ENCODE results near the gene PDGFD. TPM values are rescaled to one million over a fixed set of nuclear protein-coding genes. Genes with fewer than 3 reads are reported as not detected.

The PDGFD gene
- total and polyA plus RNA-seq, 8 donors = 2.1 to 7.7 (median 5.2) TPM

DNA sequence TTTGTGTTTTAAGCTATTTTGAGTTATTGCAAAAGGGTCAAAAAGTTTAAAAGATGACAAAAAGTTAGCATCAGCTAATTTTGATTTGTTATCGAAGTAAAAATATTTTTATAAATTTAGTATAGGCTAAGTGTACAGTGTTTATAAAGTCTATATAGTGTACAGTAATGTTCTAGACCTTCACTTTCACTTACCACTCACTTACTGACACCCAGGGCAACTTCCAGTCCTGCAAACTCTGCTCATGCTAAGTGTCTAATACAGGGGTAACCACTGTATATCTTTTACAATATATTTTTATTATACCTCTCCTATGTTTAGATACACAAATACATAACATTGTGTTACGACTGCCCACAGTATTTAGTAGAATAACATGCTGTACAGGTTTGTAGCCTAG, 59.7 kb downstream of the PDGFD start:
- H3K36me3 ChIP-seq = no peaks in the 10 kb centered on the region
- H3K4me3 ChIP-seq = no peak overlapping the region
- ATAC-seq = no peak
- H3K4me1 ChIP-seq = no peaks in the 10 kb centered on the region
- TF ChIP-seq, protein P1, sequence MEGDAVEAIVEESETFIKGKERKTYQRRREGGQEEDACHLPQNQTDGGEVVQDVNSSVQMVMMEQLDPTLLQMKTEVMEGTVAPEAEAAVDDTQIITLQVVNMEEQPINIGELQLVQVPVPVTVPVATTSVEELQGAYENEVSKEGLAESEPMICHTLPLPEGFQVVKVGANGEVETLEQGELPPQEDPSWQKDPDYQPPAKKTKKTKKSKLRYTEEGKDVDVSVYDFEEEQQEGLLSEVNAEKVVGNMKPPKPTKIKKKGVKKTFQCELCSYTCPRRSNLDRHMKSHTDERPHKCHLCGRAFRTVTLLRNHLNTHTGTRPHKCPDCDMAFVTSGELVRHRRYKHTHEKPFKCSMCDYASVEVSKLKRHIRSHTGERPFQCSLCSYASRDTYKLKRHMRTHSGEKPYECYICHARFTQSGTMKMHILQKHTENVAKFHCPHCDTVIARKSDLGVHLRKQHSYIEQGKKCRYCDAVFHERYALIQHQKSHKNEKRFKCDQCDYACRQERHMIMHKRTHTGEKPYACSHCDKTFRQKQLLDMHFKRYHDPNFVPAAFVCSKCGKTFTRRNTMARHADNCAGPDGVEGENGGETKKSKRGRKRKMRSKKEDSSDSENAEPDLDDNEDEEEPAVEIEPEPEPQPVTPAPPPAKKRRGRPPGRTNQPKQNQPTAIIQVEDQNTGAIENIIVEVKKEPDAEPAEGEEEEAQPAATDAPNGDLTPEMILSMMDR (IDR thresholded peaks at IDR 0.05) = no peak
- no peaks in the 10 kb centered on the region for H3K9me3 ChIP-seq
- intact Hi-C loops (cut with DNase I) = no loop called here
- no peak overlapping the region for H3K27ac ChIP-seq
- DNase-seq = no peak
- no peaks in the 10 kb centered on the region for H3K27me3 ChIP-seq

DNA sequence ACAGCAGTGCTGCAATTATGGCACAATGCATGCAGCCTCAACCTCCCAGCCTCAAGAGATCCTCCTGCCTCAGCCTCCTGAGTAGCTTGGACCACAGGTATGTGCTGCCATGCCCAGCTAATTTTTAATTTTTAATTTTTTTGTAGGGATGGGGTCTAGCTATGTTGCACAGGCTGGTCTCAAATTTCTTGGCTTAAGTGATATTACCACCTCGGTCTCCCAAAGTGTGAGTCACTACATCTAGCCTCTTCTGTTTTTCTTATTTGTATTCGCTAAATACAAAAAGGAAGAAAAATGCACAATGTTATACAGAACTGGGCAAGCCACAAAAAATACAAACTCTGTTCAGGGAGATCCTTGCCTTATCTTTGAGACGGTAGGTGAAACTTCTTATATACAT, 65.4 kb downstream of the PDGFD start:
- DNase-seq = no peak
- Histone ChIP-seq H3K4me3 (no peak overlapping the region), H3K4me1 (no peaks in the 10 kb centered on the region), H3K27me3 (no peaks in the 10 kb centered on the region), H3K9me3 (no peaks in the 10 kb centered on the region), H3K27ac (no peak overlapping the region), H3K36me3 (no peaks in the 10 kb centered on the region)
- TF ChIP-seq, protein P1 (IDR thresholded peaks at IDR 0.05) = no peak
- ATAC-seq = no peak
- intact Hi-C loops (cut with DNase I) = no loop called here

DNA sequence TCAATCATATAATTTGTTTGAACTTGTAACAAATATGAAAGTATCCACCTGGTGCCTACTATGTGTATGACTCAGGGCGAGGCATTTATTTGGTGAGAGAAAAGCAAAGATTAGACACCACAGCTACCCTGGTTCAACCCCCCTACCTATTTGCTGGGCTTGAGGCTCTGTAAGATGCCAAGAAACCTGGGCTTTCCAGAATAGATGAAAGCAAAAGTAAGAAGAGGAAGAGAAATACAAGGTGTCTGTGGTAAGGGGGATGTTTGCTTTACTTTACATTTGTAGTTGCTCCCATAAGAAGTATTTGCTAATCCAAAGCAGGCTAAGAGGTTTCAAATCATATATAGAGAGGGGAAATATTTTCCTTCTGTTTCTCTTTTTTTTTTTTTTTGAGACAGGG, 65.8 kb downstream of the PDGFD start:
- ATAC-seq (no peak), DNase-seq (no peak)
- no peak overlapping the region for H3K4me3 ChIP-seq
- intact Hi-C loops (cut with DNase I) = no loop called here
- H3K27ac ChIP-seq = no peak overlapping the region
- H3K27me3 ChIP-seq = no peaks in the 10 kb centered on the region
- no peaks in the 10 kb centered on the region for H3K9me3 ChIP-seq
- TF ChIP-seq, protein P1 (IDR thresholded peaks at IDR 0.05) = no peak
- no peaks in the 10 kb centered on the region for H3K4me1 ChIP-seq
- H3K36me3 ChIP-seq = no peaks in the 10 kb centered on the region

DNA sequence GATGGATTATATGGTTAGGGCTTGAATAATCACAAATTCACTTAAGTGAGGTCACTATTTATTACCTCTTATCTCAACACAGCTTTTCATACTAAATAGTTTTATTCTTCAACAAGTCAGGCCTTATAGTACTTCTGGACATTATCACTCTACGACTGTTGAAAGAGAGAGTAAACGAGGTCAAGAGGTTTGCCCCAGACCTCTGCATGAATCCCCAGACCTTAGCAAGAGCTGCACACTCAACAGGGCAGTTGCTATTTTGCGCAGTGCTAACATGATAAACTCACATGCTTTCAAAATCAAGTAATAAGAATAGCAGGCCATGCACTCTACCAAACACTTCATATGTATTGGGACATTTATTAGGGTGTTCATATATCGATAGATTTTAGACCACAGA, 67.0 kb downstream of the PDGFD start:
- DNase-seq (no peak), ATAC-seq (no peak)
- Histone ChIP-seq H3K4me1 (no peaks in the 10 kb centered on the region), H3K27me3 (no peaks in the 10 kb centered on the region), H3K27ac (no peak overlapping the region), H3K36me3 (no peaks in the 10 kb centered on the region), H3K9me3 (no peaks in the 10 kb centered on the region), H3K4me3 (no peak overlapping the region)
- TF ChIP-seq, protein P1 (IDR thresholded peaks at IDR 0.05) = no peak
- intact Hi-C loops (cut with DNase I) = no loop called here

DNA sequence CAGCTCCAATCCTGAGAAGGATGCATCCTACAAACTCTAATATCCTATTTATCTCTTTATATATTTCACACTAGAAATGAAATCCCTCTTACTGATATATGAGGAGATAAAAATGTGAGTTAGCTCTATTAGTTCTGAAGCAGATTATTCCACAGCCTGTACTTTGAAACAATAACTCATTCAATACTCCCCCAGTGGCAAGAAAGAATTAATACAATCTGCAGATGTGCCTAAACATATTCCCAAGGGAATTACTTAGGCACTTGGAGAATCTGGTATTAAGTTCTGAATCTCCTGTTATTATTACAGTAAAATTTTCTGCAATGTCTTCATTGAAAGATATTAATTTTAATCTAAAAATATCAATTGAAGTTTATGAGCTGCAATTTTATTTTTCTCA, 68.2 kb downstream of the PDGFD start:
- ATAC-seq (no peak), DNase-seq (no peak)
- H3K36me3 ChIP-seq = no peaks in the 10 kb centered on the region
- H3K27ac ChIP-seq = no peak overlapping the region
- H3K4me1 ChIP-seq = no peaks in the 10 kb centered on the region
- intact Hi-C loops (cut with DNase I) = no loop called here
- no peak overlapping the region for H3K4me3 ChIP-seq
- no peaks in the 10 kb centered on the region for H3K9me3 ChIP-seq
- TF ChIP-seq, protein P1 (IDR thresholded peaks at IDR 0.05) = no peak
- H3K27me3 ChIP-seq = no peaks in the 10 kb centered on the region
